ENCODE data around the gene NWD2. TPM values are rescaled to one million over a fixed set of nuclear protein-coding genes. Genes with fewer than 3 reads are reported as not detected.

The NWD2 gene
- total and polyA plus RNA-seq, 4 donors = 0.17 TPM; not detected in 3

GRCh38 chr4:37436546-37436945 is 192.0 kb downstream of the NWD2 start:
- WGBS, 2 donors = 85 to 90% methylated on average over 1 of the region's 1 CpG
- no peak for TF ChIP-seq CTCF (IDR thresholded peaks at IDR 0.05; ENCODE audit: control extremely low read depth, extremely low read depth)
- Histone ChIP-seq H3K9ac (ENCODE audit: insufficient read depth in 1 of 2, low read length in 2 of 2) (no peak overlapping the region), H3K27ac (ENCODE audit: low read depth in 1 of 2, low read length in 1 of 2) (no peak overlapping the region), H3K9me3 (ENCODE audit: control insufficient read depth in 4 of 4, insufficient read depth in 3 of 4, low read length in 3 of 4) (no peaks in the 10 kb centered on the region), H3K27me3 (ENCODE audit: control insufficient read depth in 3 of 3, insufficient read depth in 3 of 3, low read length in 2 of 3) (peaks cover 0 to 5% (median 0%) of the 10 kb centered on the region in 3 donors), H3K4me1 (ENCODE audit: control insufficient read depth in 5 of 5, insufficient read depth in 5 of 5, low read length in 5 of 5) (no peaks in the 10 kb centered on the region), H3K36me3 (ENCODE audit: control insufficient read depth in 4 of 4, insufficient read depth in 4 of 4, low read length in 4 of 4) (no peaks in the 10 kb centered on the region), H3K4me3 (no peak overlapping the region)
- no peak for DNase-seq
- ATAC-seq (ENCODE audit: insufficient read depth, low FRiP score) = no peak

GRCh38 chr4:37437163-37437562 is 192.6 kb downstream of the NWD2 start:
- Histone ChIP-seq H3K9ac (ENCODE audit: insufficient read depth in 1 of 2, low read length in 2 of 2) (no peak overlapping the region), H3K27ac (ENCODE audit: low read depth in 1 of 2, low read length in 1 of 2) (no peak overlapping the region), H3K9me3 (ENCODE audit: control insufficient read depth in 4 of 4, insufficient read depth in 3 of 4, low read length in 3 of 4) (no peaks in the 10 kb centered on the region), H3K36me3 (ENCODE audit: control insufficient read depth in 4 of 4, insufficient read depth in 4 of 4, low read length in 4 of 4) (no peaks in the 10 kb centered on the region), H3K4me3 (no peak overlapping the region), H3K4me1 (ENCODE audit: control insufficient read depth in 5 of 5, insufficient read depth in 5 of 5, low read length in 5 of 5) (no peaks in the 10 kb centered on the region), H3K27me3 (ENCODE audit: control insufficient read depth in 3 of 3, insufficient read depth in 3 of 3, low read length in 2 of 3) (peaks cover 0 to 5% (median 3%) of the 10 kb centered on the region in 3 donors)
- ATAC-seq (ENCODE audit: insufficient read depth, low FRiP score) (no peak), DNase-seq (no peak)
- TF ChIP-seq CTCF (IDR thresholded peaks at IDR 0.05; ENCODE audit: control extremely low read depth, extremely low read depth) = no peak
- WGBS, 2 donors = 76 to 77% methylated on average over 4 of the region's 4 CpGs

GRCh38 chr4:37438564-37439279 is 194.2 kb downstream of the NWD2 start:
- Histone ChIP-seq H3K9ac (ENCODE audit: insufficient read depth in 1 of 2, low read length in 2 of 2) (no peak overlapping the region), H3K27ac (ENCODE audit: low read depth in 1 of 2, low read length in 1 of 2) (no peak overlapping the region), H3K4me1 (ENCODE audit: control insufficient read depth in 5 of 5, insufficient read depth in 5 of 5, low read length in 5 of 5) (no peaks in the 10 kb centered on the region), H3K4me3 (no peak overlapping the region), H3K9me3 (ENCODE audit: control insufficient read depth in 4 of 4, insufficient read depth in 3 of 4, low read length in 3 of 4) (no peaks in the 10 kb centered on the region), H3K27me3 (ENCODE audit: control insufficient read depth in 3 of 3, insufficient read depth in 3 of 3, low read length in 2 of 3) (peaks cover 0 to 5% (median 3%) of the 10 kb centered on the region in 3 donors), H3K36me3 (ENCODE audit: control insufficient read depth in 4 of 4, insufficient read depth in 4 of 4, low read length in 4 of 4) (no peaks in the 10 kb centered on the region)
- TF ChIP-seq CTCF (IDR thresholded peaks at IDR 0.05; ENCODE audit: control extremely low read depth, extremely low read depth) = no peak
- 82 to 87% methylated on average over 8 of the region's 8 CpGs for WGBS, 2 donors
- no peak for ATAC-seq (ENCODE audit: insufficient read depth, low FRiP score)
- DNase-seq = no peak
